ENCODE measurements around the gene FAM241B. TPM values are rescaled to one million over a fixed set of nuclear protein-coding genes. Genes with fewer than 3 reads are reported as not detected.

Gene FAM241B
- total RNA-seq, 6 experiments from 2014 or later, result 0.20 to 0.43 (median 0.30) TPM; not detected in 2

- DNase-seq, result no peak
- Mint-ChIP-seq H3K27ac (no peak overlapping the region), H3K4me1 (ENCODE audit: low read depth) (no peaks in the 10 kb centered on the region), H3K4me3 (no peak overlapping the region), H3K36me3 (ENCODE audit: low read depth) (no peaks in the 10 kb centered on the region), H3K9me3 (no peaks in the 10 kb centered on the region), H3K27me3 (ENCODE audit: insufficient read depth) (peaks cover 40% of the 10 kb centered on the region)
- TF ChIP-seq CTCF (IDR thresholded peaks at IDR 0.05), result no peak
Measured at GRCh38 chr10:69674786-69675185, 44.7 kb downstream of the FAM241B start.

DNA sequence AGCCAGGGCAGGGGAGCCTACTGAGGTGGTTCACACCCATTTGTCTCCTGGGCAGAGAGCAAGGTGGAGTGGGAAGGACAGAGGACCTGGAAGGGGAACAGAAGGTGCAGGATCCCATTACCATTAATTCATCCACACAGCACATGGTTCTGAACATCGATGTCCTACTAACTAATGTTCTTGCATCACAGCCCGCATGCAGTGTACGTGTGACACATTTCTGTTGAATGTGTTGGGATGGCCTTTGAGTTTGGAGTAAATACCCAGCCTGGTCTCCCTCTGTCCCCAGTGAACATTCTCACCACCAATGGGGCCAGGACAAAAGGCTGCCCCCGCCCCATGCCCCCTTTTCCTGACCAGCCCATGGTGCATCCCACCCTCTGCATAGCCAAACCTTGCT lies 46.3 kb downstream of the FAM241B start:
- DNase-seq, result no peak
- Mint-ChIP-seq H3K27me3 (ENCODE audit: insufficient read depth) (peaks cover 54% of the 10 kb centered on the region), H3K27ac (no peak overlapping the region), H3K36me3 (ENCODE audit: low read depth) (no peaks in the 10 kb centered on the region), H3K4me3 (no peak overlapping the region), H3K4me1 (ENCODE audit: low read depth) (no peaks in the 10 kb centered on the region), H3K9me3 (no peaks in the 10 kb centered on the region)
- TF ChIP-seq CTCF (IDR thresholded peaks at IDR 0.05), result no peak

GRCh38 chr10:69677985-69678654 lies 48.1 kb downstream of the FAM241B start:
- Mint-ChIP-seq H3K4me1 (ENCODE audit: low read depth) (no peaks in the 10 kb centered on the region), H3K27ac (no peak overlapping the region), H3K9me3 (no peaks in the 10 kb centered on the region), H3K36me3 (ENCODE audit: low read depth) (no peaks in the 10 kb centered on the region), H3K4me3 (no peak overlapping the region), H3K27me3 (ENCODE audit: insufficient read depth) (peaks cover 62% of the 10 kb centered on the region)
- no peak for TF ChIP-seq CTCF (IDR thresholded peaks at IDR 0.05)
- no peak for DNase-seq

DNA sequence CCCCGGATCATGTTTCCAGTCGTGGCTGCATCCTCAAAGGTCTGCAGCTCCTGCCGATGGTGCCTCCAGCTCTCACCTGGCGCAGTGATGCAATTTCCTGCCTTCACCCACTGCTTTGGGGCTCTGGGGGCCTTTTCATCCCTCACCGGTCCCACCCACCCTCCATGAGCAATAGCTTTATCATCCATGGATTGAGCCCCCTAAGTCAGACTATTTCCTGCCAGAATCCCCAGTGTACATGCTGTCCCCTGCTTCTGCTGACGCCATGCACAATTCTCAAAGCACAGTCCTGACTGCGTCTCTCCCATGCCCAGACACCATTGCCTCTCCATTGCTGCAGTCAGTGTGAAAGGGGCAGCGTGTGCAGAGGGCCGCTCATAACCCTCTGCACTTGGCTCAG lies 49.7 kb downstream of the FAM241B start:
- DNase-seq, result no peak
- TF ChIP-seq CTCF (IDR thresholded peaks at IDR 0.05), result no peak
- no peak overlapping the region for H3K4me3 Mint-ChIP-seq
- no peak overlapping the region for H3K27ac Mint-ChIP-seq
- peaks cover 66% of the 10 kb centered on the region for H3K27me3 Mint-ChIP-seq (ENCODE audit: insufficient read depth)
- no peaks in the 10 kb centered on the region for H3K9me3 Mint-ChIP-seq
- H3K4me1 Mint-ChIP-seq (ENCODE audit: low read depth), result peaks cover 8% of the 10 kb centered on the region
- H3K36me3 Mint-ChIP-seq (ENCODE audit: low read depth), result no peaks in the 10 kb centered on the region

- no peak for TF ChIP-seq CTCF (IDR thresholded peaks at IDR 0.05)
- Mint-ChIP-seq H3K4me1 (ENCODE audit: low read depth) (peaks cover 14% of the 10 kb centered on the region), H3K9me3 (no peaks in the 10 kb centered on the region), H3K4me3 (no peak overlapping the region), H3K36me3 (ENCODE audit: low read depth) (no peaks in the 10 kb centered on the region), H3K27me3 (ENCODE audit: insufficient read depth) (peaks cover 67% of the 10 kb centered on the region), H3K27ac (no peak overlapping the region)
- no peak for DNase-seq
Measured at GRCh38 chr10:69680610-69681009, 50.6 kb downstream of the FAM241B start.
